HepG2 (cell line): Measurements from ENCODE around the gene C15orf62. TPM values are rescaled to one million over a fixed set of nuclear protein-coding genes. Genes with fewer than 3 reads are reported as not detected.

ENCODE experiments used
- ARNT ChIP-seq: fragments of 450-650 bp; IDR thresholded peaks from 2 replicates; pipeline ENCODE4 v1.6.1; 2017
- CBX5 ChIP-seq: sonication (generic); formaldehyde crosslinking; IDR thresholded peaks from 2 replicates; pipeline ENCODE4 v1.4.0; 2020; ENCODE audit warnings: missing genetic modification reagents, borderline replicate concordance
- NFIC ChIP-seq: IDR thresholded peaks from 2 replicates; pipeline ENCODE4 v1.6.1; 2012; ENCODE audit warnings: mild to moderate bottlenecking, low read length, inconsistent platforms
- RFXANK ChIP-seq: IDR thresholded peaks from 2 replicates; pipeline ENCODE4 v1.6.1; 2016
- ZNF234 ChIP-seq: sonication (generic); formaldehyde crosslinking; conservative IDR thresholded peaks from 2 replicates; pipeline ENCODE4 v1.5.1; 2020; ENCODE audit warnings: mild to moderate bottlenecking, missing genetic modification reagents
- ZNF33A ChIP-seq: sonication (generic); formaldehyde crosslinking; IDR thresholded peaks from 2 replicates; pipeline ENCODE4 v1.5.1; 2020; ENCODE audit warnings: missing genetic modification reagents, mild to moderate bottlenecking, moderate library complexity, borderline replicate concordance
- ZNF772 ChIP-seq: sonication (generic); formaldehyde crosslinking; IDR thresholded peaks from 2 replicates; pipeline ENCODE4 v1.5.0; 2020; ENCODE audit warnings: mild to moderate bottlenecking, missing genetic modification reagents
- polyA plus RNA-seq, 8 experiments: library from polyadenylated mRNA; depleted of rRNA in 3 of 8; stranded (reverse) in 7 of 8; unstranded in 1 of 8; fragments of >200 nt; fragmentation: Illumina TruSeq in 4 of 8; extraction: Trizol in 4 of 8; gene quantifications; 2 replicates each; pipeline versions ENCODE4 v1.2.1 to v1.2.3, GENCODE V29; 2011 to 2016; ENCODE audit warnings: low read depth in 4 of 8, missing spikeins in 1 of 8, mixed read lengths in 1 of 8; ENCODE audit not compliant: insufficient read depth in 1 of 8
- total RNA-seq, 5 experiments: library from RNA; depleted of rRNA; stranded (reverse); fragments of >200 nt; fragmentation: Illumina TruSeq; extraction: Trizol; gene quantifications; 2 replicates each; pipeline ENCODE4 v1.2.3, GENCODE V29; 2016; ENCODE audit warnings: low read depth in 1 of 5
- TF ChIP-seq, protein P1 (sequence below): sonication (generic); formaldehyde crosslinking; IDR thresholded peaks from 2 replicates; pipeline ENCODE4 v1.4.0; 2020; ENCODE audit warnings: missing genetic modification reagents
- TF ChIP-seq, protein P2 (sequence below), 2 experiments: sonication (generic) in 1 of 2; formaldehyde crosslinking in 1 of 2; IDR thresholded peaks; 2 replicates each; pipeline versions ENCODE4 v1.4.0 to v1.6.1; 2016 to 2020; ENCODE audit warnings: borderline replicate concordance in 1 of 2, low read depth in 1 of 2, mild to moderate bottlenecking in 1 of 2, missing genetic modification reagents in 1 of 2
- TF ChIP-seq, protein P3 (sequence below): sonication (generic); formaldehyde crosslinking; IDR thresholded peaks from 2 replicates; pipeline ENCODE4 v1.8.1; 2022; ENCODE audit warnings: low read depth, mild to moderate bottlenecking, missing genetic modification reagents
- TF ChIP-seq, protein P4 (sequence below): sonication (generic); formaldehyde crosslinking; IDR thresholded peaks from 2 replicates; pipeline ENCODE4 v1.5.0; 2020; ENCODE audit warnings: missing genetic modification reagents
- TF ChIP-seq, protein P5 (sequence below): fragments of 450-650 bp; IDR thresholded peaks from 2 replicates; pipeline ENCODE4 v1.6.1; 2017; ENCODE audit warnings: mild to moderate bottlenecking

C15orf62 gene
- total and polyA plus RNA-seq, 2 of the 13 experiments (the other 11 are each of a cell fraction or from before 2014, with no cell fraction given) = 0.51 to 1.1 TPM

DNA sequence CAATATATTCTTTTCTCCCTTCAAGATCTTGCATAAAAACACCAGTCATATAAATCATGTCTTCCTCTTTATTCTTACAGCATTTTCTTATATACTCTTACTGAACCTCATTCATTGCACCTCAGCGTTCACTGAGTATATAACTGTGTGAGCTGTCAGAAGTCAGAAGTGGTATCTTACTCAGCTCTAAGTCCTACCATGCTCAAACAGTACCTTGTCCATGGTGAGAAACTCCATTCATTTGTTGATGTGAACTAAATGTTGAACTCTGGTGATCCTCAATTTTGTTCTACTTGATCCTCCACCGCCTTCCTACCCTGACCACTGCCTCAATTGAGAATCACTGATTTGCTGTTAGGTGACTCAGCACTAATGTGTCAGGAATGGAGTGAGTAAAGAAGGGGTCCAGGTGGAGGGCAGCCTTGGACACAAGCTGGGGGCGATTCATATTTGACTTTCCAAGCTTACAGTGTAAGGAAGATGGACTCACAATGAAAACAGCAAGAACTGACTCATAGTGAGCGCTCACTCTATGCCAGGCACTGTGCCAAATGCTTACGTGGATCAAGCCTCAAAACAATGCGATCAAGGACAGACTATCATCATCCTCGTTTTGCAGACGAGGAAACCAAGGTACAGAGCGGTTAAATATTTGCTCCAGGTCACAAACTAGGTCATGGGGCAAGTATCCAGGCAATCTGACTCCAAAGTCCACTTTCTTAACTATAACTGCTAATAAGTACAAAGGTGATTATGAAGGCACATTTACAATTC lies 23.6 kb downstream of the C15orf62 start (continued):
- TF ChIP-seq, protein P1, sequence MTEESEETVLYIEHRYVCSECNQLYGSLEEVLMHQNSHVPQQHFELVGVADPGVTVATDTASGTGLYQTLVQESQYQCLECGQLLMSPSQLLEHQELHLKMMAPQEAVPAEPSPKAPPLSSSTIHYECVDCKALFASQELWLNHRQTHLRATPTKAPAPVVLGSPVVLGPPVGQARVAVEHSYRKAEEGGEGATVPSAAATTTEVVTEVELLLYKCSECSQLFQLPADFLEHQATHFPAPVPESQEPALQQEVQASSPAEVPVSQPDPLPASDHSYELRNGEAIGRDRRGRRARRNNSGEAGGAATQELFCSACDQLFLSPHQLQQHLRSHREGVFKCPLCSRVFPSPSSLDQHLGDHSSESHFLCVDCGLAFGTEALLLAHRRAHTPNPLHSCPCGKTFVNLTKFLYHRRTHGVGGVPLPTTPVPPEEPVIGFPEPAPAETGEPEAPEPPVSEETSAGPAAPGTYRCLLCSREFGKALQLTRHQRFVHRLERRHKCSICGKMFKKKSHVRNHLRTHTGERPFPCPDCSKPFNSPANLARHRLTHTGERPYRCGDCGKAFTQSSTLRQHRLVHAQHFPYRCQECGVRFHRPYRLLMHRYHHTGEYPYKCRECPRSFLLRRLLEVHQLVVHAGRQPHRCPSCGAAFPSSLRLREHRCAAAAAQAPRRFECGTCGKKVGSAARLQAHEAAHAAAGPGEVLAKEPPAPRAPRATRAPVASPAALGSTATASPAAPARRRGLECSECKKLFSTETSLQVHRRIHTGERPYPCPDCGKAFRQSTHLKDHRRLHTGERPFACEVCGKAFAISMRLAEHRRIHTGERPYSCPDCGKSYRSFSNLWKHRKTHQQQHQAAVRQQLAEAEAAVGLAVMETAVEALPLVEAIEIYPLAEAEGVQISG (CRISPR knock-in tag) = peak; percentile 34; the same call in 1 of the 2 replicates
- no peak for TF ChIP-seq ARNT
- TF ChIP-seq, protein P2, sequence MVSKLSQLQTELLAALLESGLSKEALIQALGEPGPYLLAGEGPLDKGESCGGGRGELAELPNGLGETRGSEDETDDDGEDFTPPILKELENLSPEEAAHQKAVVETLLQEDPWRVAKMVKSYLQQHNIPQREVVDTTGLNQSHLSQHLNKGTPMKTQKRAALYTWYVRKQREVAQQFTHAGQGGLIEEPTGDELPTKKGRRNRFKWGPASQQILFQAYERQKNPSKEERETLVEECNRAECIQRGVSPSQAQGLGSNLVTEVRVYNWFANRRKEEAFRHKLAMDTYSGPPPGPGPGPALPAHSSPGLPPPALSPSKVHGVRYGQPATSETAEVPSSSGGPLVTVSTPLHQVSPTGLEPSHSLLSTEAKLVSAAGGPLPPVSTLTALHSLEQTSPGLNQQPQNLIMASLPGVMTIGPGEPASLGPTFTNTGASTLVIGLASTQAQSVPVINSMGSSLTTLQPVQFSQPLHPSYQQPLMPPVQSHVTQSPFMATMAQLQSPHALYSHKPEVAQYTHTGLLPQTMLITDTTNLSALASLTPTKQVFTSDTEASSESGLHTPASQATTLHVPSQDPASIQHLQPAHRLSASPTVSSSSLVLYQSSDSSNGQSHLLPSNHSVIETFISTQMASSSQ (IDR thresholded peaks at IDR 0.05; ENCODE audit: low read depth) = peak; percentile 68; the same call in 1 of the 2 replicates
- TF ChIP-seq, protein P2 (CRISPR knock-in tag; IDR thresholded peaks at IDR 0.05; ENCODE audit: borderline replicate concordance) = peak; percentile 53; the same call in 1 of the 2 replicates
- peak; percentile 88 for TF ChIP-seq NFIC
- TF ChIP-seq, protein P3, sequence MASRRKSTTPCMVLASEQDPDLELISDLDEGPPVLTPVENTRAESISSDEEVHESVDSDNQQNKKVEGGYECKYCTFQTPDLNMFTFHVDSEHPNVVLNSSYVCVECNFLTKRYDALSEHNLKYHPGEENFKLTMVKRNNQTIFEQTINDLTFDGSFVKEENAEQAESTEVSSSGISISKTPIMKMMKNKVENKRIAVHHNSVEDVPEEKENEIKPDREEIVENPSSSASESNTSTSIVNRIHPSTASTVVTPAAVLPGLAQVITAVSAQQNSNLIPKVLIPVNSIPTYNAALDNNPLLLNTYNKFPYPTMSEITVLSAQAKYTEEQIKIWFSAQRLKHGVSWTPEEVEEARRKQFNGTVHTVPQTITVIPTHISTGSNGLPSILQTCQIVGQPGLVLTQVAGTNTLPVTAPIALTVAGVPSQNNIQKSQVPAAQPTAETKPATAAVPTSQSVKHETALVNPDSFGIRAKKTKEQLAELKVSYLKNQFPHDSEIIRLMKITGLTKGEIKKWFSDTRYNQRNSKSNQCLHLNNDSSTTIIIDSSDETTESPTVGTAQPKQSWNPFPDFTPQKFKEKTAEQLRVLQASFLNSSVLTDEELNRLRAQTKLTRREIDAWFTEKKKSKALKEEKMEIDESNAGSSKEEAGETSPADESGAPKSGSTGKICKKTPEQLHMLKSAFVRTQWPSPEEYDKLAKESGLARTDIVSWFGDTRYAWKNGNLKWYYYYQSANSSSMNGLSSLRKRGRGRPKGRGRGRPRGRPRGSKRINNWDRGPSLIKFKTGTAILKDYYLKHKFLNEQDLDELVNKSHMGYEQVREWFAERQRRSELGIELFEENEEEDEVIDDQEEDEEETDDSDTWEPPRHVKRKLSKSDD = no peak
- 0 out of 2 replicates have a peak, but pooled peaks have one; percentile 23 for TF ChIP-seq RFXANK (CRISPR knock-in tag)
- TF ChIP-seq, protein P4, sequence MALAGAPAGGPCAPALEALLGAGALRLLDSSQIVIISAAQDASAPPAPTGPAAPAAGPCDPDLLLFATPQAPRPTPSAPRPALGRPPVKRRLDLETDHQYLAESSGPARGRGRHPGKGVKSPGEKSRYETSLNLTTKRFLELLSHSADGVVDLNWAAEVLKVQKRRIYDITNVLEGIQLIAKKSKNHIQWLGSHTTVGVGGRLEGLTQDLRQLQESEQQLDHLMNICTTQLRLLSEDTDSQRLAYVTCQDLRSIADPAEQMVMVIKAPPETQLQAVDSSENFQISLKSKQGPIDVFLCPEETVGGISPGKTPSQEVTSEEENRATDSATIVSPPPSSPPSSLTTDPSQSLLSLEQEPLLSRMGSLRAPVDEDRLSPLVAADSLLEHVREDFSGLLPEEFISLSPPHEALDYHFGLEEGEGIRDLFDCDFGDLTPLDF (CRISPR knock-in tag) = no peak
- no peak for TF ChIP-seq ZNF234 (CRISPR knock-in tag)
- TF ChIP-seq, protein P5, sequence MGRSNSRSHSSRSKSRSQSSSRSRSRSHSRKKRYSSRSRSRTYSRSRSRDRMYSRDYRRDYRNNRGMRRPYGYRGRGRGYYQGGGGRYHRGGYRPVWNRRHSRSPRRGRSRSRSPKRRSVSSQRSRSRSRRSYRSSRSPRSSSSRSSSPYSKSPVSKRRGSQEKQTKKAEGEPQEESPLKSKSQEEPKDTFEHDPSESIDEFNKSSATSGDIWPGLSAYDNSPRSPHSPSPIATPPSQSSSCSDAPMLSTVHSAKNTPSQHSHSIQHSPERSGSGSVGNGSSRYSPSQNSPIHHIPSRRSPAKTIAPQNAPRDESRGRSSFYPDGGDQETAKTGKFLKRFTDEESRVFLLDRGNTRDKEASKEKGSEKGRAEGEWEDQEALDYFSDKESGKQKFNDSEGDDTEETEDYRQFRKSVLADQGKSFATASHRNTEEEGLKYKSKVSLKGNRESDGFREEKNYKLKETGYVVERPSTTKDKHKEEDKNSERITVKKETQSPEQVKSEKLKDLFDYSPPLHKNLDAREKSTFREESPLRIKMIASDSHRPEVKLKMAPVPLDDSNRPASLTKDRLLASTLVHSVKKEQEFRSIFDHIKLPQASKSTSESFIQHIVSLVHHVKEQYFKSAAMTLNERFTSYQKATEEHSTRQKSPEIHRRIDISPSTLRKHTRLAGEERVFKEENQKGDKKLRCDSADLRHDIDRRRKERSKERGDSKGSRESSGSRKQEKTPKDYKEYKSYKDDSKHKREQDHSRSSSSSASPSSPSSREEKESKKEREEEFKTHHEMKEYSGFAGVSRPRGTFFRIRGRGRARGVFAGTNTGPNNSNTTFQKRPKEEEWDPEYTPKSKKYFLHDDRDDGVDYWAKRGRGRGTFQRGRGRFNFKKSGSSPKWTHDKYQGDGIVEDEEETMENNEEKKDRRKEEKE = no peak
- TF ChIP-seq ZNF33A (CRISPR knock-in tag) = no peak
- no peak for TF ChIP-seq ZNF772 (CRISPR knock-in tag)
- peak; percentile 39; the same call in 1 of the 2 replicates for TF ChIP-seq CBX5 (CRISPR knock-in tag)
